HepG2 (cell line): ENCODE measurements around the gene ARHGAP5. TPM values are rescaled to one million over a fixed set of nuclear protein-coding genes. Genes with fewer than 3 reads are reported as not detected.

Source experiments
- CSRNP2 ChIP-seq: sonication (generic); formaldehyde crosslinking; conservative IDR thresholded peaks from 2 replicates; pipeline ENCODE4 v1.8.0; 2022; ENCODE audit warnings: low read depth, missing genetic modification reagents
- FOXO4 ChIP-seq: sonication (generic); formaldehyde crosslinking; conservative IDR thresholded peaks from 2 replicates; pipeline ENCODE4 v1.8.1; 2023; ENCODE audit warnings: missing genetic modification reagents
- HOXA7 ChIP-seq: sonication (generic); formaldehyde crosslinking; IDR thresholded peaks from 2 replicates; pipeline ENCODE4 v1.8.1; 2022; ENCODE audit warnings: mild to moderate bottlenecking, missing genetic modification reagents, moderate library complexity
- KDM1A ChIP-seq: IDR thresholded peaks from 2 replicates; pipeline ENCODE4 v1.6.1; 2016; ENCODE audit warnings: missing compliant biosample characterization
- LRRFIP1 ChIP-seq: sonication (generic); formaldehyde crosslinking; conservative IDR thresholded peaks from 2 replicates; pipeline ENCODE4 v1.4.0; 2020; ENCODE audit warnings: missing genetic modification reagents
- MXD4 ChIP-seq: IDR thresholded peaks from 2 replicates; pipeline ENCODE4 v1.6.1; 2016; ENCODE audit warnings: mild to moderate bottlenecking, missing biosample characterization, missing genetic modification reagents
- POLR2G ChIP-seq: fragments of 200-400 bp; formaldehyde crosslinking; IDR thresholded peaks from 2 replicates; pipeline ENCODE4 v1.6.1; 2018; ENCODE audit warnings: mild to moderate bottlenecking, low read depth, low read length, moderate library complexity
- SIX1 ChIP-seq: sonication (generic); formaldehyde crosslinking; IDR thresholded peaks from 2 replicates; pipeline ENCODE4 v1.4.0; 2020; ENCODE audit warnings: missing genetic modification reagents, borderline replicate concordance
- TCF7 ChIP-seq: sonication (generic); IDR thresholded peaks from 2 replicates; pipeline ENCODE4 v1.6.1; 2016; ENCODE audit warnings: antibody characterized with exemption, low read depth
- THAP9 ChIP-seq: sonication (generic); formaldehyde crosslinking; IDR thresholded peaks from 2 replicates; pipeline ENCODE4; 2020; ENCODE audit warnings: missing genetic modification reagents, mild to moderate bottlenecking, borderline replicate concordance
- ZBTB37 ChIP-seq: sonication (generic); formaldehyde crosslinking; IDR thresholded peaks from 2 replicates; pipeline ENCODE4 v1.4.0; 2020; ENCODE audit warnings: mild to moderate bottlenecking, missing genetic modification reagents
- ZNF225 ChIP-seq: sonication (generic); formaldehyde crosslinking; IDR thresholded peaks from 2 replicates; pipeline ENCODE4 v1.4.0; 2020; ENCODE audit warnings: mild to moderate bottlenecking, missing genetic modification reagents
- ZNF232 ChIP-seq: sonication (generic); formaldehyde crosslinking; IDR thresholded peaks from 2 replicates; pipeline ENCODE4 v1.4.0; 2020; ENCODE audit warnings: missing genetic modification reagents, borderline replicate concordance
- ZNF251 ChIP-seq: sonication (generic); formaldehyde crosslinking; IDR thresholded peaks from 2 replicates; pipeline ENCODE4 v1.9.0; 2021; ENCODE audit warnings: mild to moderate bottlenecking, missing genetic modification reagents
- ZNF33A ChIP-seq: sonication (generic); formaldehyde crosslinking; IDR thresholded peaks from 2 replicates; pipeline ENCODE4 v1.5.1; 2020; ENCODE audit warnings: missing genetic modification reagents, mild to moderate bottlenecking, moderate library complexity, borderline replicate concordance
- ZNF746 ChIP-seq: sonication (generic); formaldehyde crosslinking; IDR thresholded peaks from 2 replicates; pipeline ENCODE4 v1.8.0; 2022; ENCODE audit warnings: mild to moderate bottlenecking, missing genetic modification reagents
- ZSCAN20 ChIP-seq: sonication (generic); formaldehyde crosslinking; IDR thresholded peaks from 2 replicates; pipeline ENCODE4 v1.4.0; 2020; ENCODE audit warnings: missing genetic modification reagents, mild to moderate bottlenecking, borderline replicate concordance
- polyA plus RNA-seq, 8 experiments: library from polyadenylated mRNA; depleted of rRNA in 3 of 8; stranded (reverse) in 7 of 8; unstranded in 1 of 8; fragments of >200 nt; fragmentation: Illumina TruSeq in 4 of 8; extraction: Trizol in 4 of 8; gene quantifications; 2 replicates each; pipeline versions ENCODE4 v1.2.1 to v1.2.3, GENCODE V29; 2011 to 2016; ENCODE audit warnings: low read depth in 4 of 8, missing spikeins in 1 of 8, mixed read lengths in 1 of 8; ENCODE audit not compliant: insufficient read depth in 1 of 8
- total RNA-seq, 5 experiments: library from RNA; depleted of rRNA; stranded (reverse); fragments of >200 nt; fragmentation: Illumina TruSeq; extraction: Trizol; gene quantifications; 2 replicates each; pipeline ENCODE4 v1.2.3, GENCODE V29; 2016; ENCODE audit warnings: low read depth in 1 of 5

ARHGAP5 gene
- total and polyA plus RNA-seq, 2 of the 13 experiments (the other 11 are each of a cell fraction or from before 2014, with no cell fraction given), result 33.7 to 144 TPM

GRCh38 chr14:32202998-32203882 lies 126.1 kb downstream of the ARHGAP5 start, which contains the start of gene RNU6-8 (continued):
- TF ChIP-seq FOXO4 (no peak), ZNF225 (CRISPR knock-in tag) (peak; percentile 89; the same call in 1 of the 2 replicates), ZNF746 (CRISPR knock-in tag) (peak; percentile 50; the same call in 1 of the 2 replicates), ZNF232 (peak; percentile 93), THAP9 (peak; percentile 86; the same call in 1 of the 2 replicates), ZNF33A (CRISPR knock-in tag) (peak; percentile 95), ZSCAN20 (peak; percentile 81), POLR2G (peak; percentile 93), ZNF251 (CRISPR knock-in tag) (no peak; the same call in none of the 2 replicates), LRRFIP1 (CRISPR knock-in tag) (no peak; the same call in 1 of the 2 replicates), TCF7 (0 out of 2 replicates have a peak, but pooled peaks have one; percentile 42), HOXA7 (no peak), KDM1A (CRISPR knock-in tag) (no peak), CSRNP2 (no peak), MXD4 (CRISPR knock-in tag) (peak; percentile 96), ZBTB37 (CRISPR knock-in tag) (no peak), SIX1 (0 out of 2 replicates have a peak, but pooled peaks have one; percentile 23)
